T follicular helper cell (primary cell): ENCODE measurements around the gene MRPL33.

Experiments
- DNase-seq: peaks from one replicate; pipeline ENCODE4 v3.0.0-alpha.2; 2020; ENCODE audit warnings: low read depth

Gene MRPL33

GRCh38 chr2:27776696-27777095 is 5.2 kb downstream of the MRPL33 start:
- DNase-seq: no peak

- no peak for DNase-seq
Observed at GRCh38 chr2:27779417-27780055, 8.0 kb downstream of the MRPL33 start.

- DNase-seq: no peak
Observed at GRCh38 chr2:27781496-27781895, 10.0 kb downstream of the MRPL33 start.

DNA sequence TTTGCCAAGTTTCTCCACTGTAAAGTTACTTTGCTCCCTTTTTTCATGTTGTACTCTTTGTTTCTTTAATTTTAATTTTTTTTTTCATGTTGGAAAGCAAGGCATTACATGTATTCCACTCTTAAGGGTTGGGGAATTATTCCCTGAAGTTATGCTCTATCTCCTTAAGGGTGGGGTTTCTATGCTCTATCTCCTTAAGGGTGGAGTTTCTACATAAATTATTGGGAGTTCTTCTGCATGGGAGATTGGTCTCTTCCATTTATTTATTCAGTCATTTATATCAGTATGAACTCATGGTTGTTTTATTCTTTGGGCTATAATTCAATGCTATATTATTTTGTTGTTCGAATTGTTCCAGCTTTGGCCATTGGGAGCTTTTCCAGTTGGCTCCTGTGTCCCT is 11.2 kb downstream of the MRPL33 start:
- DNase-seq: no peak

DNA sequence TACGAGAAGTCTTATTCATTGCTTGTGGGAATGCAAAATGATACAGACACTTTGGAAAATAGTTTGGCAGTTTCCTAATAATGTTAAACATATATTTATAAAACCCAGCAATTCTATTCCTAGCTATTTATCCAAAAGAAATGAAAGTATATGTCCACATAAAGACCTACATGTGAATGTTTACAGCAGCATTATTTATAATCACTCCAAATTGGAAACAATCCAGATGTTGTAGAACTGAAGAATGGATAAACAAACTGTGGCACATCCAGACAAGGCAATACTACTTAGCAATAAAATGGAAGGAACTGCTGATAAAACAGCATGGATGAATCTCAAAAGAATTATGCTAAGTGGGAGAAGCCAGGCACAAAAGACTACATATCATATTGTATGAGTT is 19.3 kb downstream of the MRPL33 start:
- no peak for DNase-seq

DNA sequence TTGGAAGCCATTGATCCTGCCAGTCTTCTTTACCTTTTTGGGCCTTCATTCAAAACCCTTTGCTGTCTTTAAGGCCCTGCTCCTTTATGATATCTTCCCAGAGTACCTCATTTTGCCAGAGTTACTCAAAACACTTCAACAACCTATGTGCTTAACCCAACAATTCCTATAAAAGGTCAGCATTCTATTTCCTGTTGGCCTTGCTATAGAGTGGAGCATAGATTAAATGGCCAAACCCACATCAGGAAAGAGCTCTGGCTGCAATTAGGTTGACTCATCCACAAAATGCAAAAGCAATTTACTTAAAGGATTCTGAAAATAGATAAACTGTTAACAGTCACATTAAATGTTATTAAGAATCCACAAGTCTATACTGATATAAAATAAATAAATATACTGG is 21.2 kb downstream of the MRPL33 start:
- DNase-seq: no peak

- no peak for DNase-seq
Observed at GRCh38 chr2:27795093-27795834, 23.7 kb downstream of the MRPL33 start.

- no peak for DNase-seq
Observed at GRCh38 chr2:27795868-27796277, 24.4 kb downstream of the MRPL33 start.

- DNase-seq: no peak
Observed at GRCh38 chr2:27796791-27797765, 25.6 kb downstream of the MRPL33 start.

GRCh38 chr2:27797841-27798240 is 26.3 kb downstream of the MRPL33 start:
- no peak for DNase-seq

DNA sequence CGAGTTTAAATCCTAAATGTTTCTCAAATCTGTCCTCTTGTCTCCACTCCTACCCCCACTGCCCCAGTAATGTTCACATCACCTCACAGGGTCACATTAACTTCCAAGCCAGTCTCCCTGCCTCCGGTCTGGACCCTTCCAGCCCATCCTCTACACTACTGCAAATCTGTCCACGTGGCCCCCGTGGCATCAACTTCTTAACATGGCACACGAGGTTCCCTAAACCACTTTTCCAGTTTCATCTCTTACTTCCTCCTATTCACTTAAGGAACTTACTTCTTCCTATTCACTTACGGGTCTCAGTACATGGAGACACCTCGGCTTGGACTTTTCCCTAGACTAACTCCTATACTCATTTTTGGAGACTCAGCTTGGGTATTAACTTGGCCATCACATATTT is 27.0 kb downstream of the MRPL33 start:
- DNase-seq: no peak

DNA sequence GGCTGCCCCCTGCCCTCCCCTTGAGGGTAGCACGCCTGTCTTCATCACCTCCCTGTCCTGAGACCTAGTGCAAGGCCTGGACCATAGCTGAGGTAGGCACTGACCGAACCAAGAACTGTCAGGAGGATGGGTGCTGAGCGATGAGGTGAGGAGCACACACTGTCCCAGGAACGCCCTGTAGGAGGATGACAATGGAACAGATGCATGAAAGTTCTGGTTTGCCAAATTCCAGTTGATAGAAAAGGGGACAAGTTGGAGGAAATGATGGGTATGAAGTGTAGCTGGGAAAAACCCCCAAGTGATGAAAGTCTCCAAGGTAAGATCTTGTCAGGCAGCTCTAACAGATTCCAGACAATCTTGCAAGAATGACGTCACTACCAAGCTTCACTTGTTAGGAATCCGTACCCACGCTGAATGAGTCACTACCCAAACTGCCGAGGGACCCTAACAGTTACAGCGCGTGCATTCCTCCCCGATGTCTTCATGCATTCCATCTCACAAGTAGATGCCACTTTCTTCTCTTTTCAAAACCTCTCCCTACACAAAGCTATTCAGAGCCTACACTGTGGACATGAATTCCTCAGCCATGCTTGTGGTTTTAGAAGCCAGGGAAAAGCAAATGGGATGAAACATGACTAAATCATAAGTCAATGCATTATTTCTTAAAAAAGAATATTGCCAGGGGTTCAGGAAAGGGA is 27.6 kb downstream of the MRPL33 start:
- no peak for DNase-seq

GRCh38 chr2:27799646-27800010 is 28.1 kb downstream of the MRPL33 start:
- DNase-seq: no peak

- no peak for DNase-seq
Observed at GRCh38 chr2:27800856-27801255, 29.3 kb downstream of the MRPL33 start.

GRCh38 chr2:27802547-27802946 is 31.0 kb downstream of the MRPL33 start:
- no peak for DNase-seq

GRCh38 chr2:27803046-27803445 is 31.5 kb downstream of the MRPL33 start:
- DNase-seq: no peak

DNA sequence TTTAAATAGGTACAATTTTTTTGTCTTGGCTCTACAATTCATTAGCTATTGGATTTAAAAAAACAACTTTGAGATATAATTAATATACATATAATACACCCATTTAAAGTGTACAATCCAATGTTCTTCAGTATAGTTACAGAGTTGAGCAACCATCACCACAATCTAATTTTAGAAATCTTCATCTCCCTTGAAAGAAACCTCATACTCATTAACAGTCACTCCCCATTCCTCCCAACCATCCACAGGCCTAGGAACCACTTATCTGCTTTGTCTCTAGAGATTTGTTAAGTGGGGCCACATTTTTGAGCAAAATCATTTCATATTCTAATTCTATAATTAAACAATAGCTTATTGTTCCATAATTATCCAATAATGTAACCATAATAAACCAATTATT is 32.6 kb downstream of the MRPL33 start:
- DNase-seq: no peak

DNA sequence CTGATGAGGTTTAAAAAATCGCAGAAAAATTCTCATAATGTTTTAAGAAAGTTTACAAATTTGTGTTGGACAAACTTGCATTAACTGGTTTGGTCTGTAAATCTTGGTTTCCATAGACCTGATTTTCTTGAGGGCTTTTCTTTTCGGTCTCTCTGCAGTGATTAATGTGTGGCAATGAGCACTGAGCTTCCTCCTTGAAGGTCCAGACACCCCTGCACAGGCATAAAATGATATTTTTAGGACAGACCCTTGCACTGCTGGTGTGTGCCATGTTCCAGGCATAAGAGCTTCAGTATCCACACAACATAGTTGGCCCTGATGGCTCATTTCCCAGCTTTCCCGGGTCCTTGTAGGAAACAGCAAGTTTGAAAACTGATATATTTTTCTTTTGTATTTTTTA is 33.7 kb downstream of the MRPL33 start:
- no peak for DNase-seq

DNA sequence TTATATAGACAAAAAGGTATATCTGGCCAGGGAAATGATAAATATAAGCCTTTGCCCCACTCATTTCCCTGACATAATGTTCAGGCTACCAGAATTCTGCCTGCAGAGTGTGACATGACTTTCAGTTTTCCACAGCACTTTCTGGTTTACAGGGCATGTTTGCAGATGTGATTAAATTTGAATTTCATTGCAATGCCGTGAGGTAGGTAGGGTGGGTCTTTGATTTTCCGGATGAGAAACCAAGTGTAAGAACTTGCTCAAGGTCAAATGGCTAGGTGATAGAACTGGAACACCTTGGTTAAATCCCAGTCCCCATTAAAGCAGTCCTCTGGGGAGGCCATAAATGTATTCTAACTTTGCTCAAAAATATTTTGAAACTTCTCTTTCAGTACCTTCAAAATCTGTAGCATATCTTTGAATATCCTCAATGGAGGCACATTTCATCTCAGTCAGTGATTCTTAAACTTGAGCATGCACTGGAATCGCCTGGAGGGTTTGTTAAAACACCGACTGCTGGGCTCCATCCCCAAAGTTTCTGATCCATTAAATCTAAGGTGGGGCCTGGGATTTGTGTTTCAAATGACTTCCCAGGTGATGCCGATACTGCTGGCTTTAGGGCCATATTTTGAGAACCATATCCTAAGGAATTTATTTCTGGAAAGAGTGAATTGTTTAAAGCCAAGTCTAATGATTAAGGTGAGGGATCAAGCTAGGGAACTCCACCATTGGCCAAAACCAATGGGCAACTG is 35.0 kb downstream of the MRPL33 start:
- DNase-seq: no peak

DNA sequence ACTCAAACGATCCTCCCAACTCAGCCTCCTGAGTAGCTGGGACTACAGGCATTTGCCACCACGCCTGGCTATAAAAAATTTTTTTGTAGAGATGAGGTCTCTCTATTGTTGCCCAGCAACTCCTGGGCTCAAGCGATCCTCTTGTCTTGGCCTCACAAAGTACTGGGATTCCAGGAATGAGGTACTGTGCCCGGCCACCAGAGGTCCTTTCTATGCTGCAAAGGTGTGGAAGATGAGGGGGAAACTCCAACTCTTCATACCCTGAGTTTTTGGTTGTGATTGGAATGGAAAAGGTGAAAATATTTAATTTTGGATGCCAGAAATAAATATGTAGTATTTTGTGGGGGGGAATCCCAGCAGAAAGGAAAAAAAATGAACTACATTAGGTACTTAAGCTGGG is 36.0 kb downstream of the MRPL33 start:
- no peak for DNase-seq

GRCh38 chr2:27808418-27808817 is 36.9 kb downstream of the MRPL33 start:
- no peak for DNase-seq
